Measurements from ENCODE around the gene FABP1. TPM values are rescaled to one million over a fixed set of nuclear protein-coding genes. Genes with fewer than 3 reads are reported as not detected.
A peak's percentile ranks its signal among the peaks of the same experiment; 100 is the strongest.

FABP1 gene
- total RNA-seq, 6 donors from 2014 or later: 0.67 to 1.0 TPM; not detected in 4

GRCh38 chr2:88092773-88093172, 35.1 kb downstream of the FABP1 start:
- no peak for TF ChIP-seq CTCF (IDR thresholded peaks at IDR 0.05)
- no peak for TF ChIP-seq POLR2A (IDR thresholded peaks at IDR 0.05)
- no peak for TF ChIP-seq POLR2AphosphoS5 (IDR thresholded peaks at IDR 0.05)
- no peak for TF ChIP-seq EP300 (IDR thresholded peaks at IDR 0.05)
- H3K27ac ChIP-seq: no peak overlapping the region
- H3K27me3 ChIP-seq: no peaks in the 10 kb centered on the region
- H3K4me3 ChIP-seq: no peak overlapping the region
- no peaks in the 10 kb centered on the region for H3K9me3 ChIP-seq
- no peaks in the 10 kb centered on the region for H3K36me3 ChIP-seq
- DNase-seq (no peak), ATAC-seq (ENCODE audit: low FRiP score in 2 of 2) (no peak)
- H3K4me1 ChIP-seq: no peaks in the 10 kb centered on the region

- TF ChIP-seq POLR2A (IDR thresholded peaks at IDR 0.05) (no peak), EP300 (IDR thresholded peaks at IDR 0.05) (no peak), CTCF (IDR thresholded peaks at IDR 0.05) (no peak), POLR2AphosphoS5 (IDR thresholded peaks at IDR 0.05) (no peak)
- no peak for ATAC-seq (ENCODE audit: low FRiP score in 2 of 2)
- no peaks in the 10 kb centered on the region for H3K9me3 ChIP-seq
- no peaks in the 10 kb centered on the region for H3K4me1 ChIP-seq
- H3K27ac ChIP-seq: no peak overlapping the region
- DNase-seq: no peak
- no peaks in the 10 kb centered on the region for H3K36me3 ChIP-seq
- H3K4me3 ChIP-seq: no peak overlapping the region
- no peaks in the 10 kb centered on the region for H3K27me3 ChIP-seq
- WGBS, 2 donors: 35 to 73% methylated on average over 3 of the region's 3 CpGs
Observed at GRCh38 chr2:88091943-88092342, 35.9 kb downstream of the FABP1 start.

GRCh38 chr2:88090446-88091283, 37.2 kb downstream of the FABP1 start:
- H3K4me3 ChIP-seq: no peak overlapping the region
- TF ChIP-seq EP300 (IDR thresholded peaks at IDR 0.05) (no peak), CTCF (IDR thresholded peaks at IDR 0.05) (no peak), POLR2AphosphoS5 (IDR thresholded peaks at IDR 0.05) (no peak), POLR2A (IDR thresholded peaks at IDR 0.05) (no peak)
- WGBS, 2 donors: 73 to 79% methylated on average over 8 of the region's 8 CpGs
- no peaks in the 10 kb centered on the region for H3K27me3 ChIP-seq
- no peaks in the 10 kb centered on the region for H3K4me1 ChIP-seq
- no peak overlapping the region for H3K27ac ChIP-seq
- DNase-seq: no peak
- H3K36me3 ChIP-seq: no peaks in the 10 kb centered on the region
- ATAC-seq (ENCODE audit: low FRiP score in 2 of 2): no peak
- H3K9me3 ChIP-seq: no peaks in the 10 kb centered on the region

- Histone ChIP-seq H3K27ac (no peak overlapping the region), H3K9me3 (no peaks in the 10 kb centered on the region), H3K4me1 (no peaks in the 10 kb centered on the region), H3K27me3 (no peaks in the 10 kb centered on the region), H3K36me3 (no peaks in the 10 kb centered on the region), H3K4me3 (no peak overlapping the region)
- 91 to 95% methylated on average over 2 of the region's 2 CpGs for WGBS, 2 donors
- DNase-seq (no peak), ATAC-seq (ENCODE audit: low FRiP score in 2 of 2) (no peak)
- TF ChIP-seq EP300 (IDR thresholded peaks at IDR 0.05): no peak
- TF ChIP-seq POLR2A (IDR thresholded peaks at IDR 0.05): no peak
- TF ChIP-seq CTCF (IDR thresholded peaks at IDR 0.05): no peak
- TF ChIP-seq POLR2AphosphoS5 (IDR thresholded peaks at IDR 0.05): no peak
Observed at GRCh38 chr2:88088999-88089398, 38.9 kb downstream of the FABP1 start.

- WGBS, 2 donors: 87 to 95% methylated on average over 16 of the region's 17 CpGs
- ATAC-seq (ENCODE audit: low FRiP score in 2 of 2): no peak
- no peak overlapping the region for H3K4me3 ChIP-seq
Observed at GRCh38 chr2:88087763-88088162, 40.1 kb downstream of the FABP1 start.

More at GRCh38 chr2:88087763-88088162, 40.1 kb downstream of the FABP1 start:
- H3K36me3 ChIP-seq: no peaks in the 10 kb centered on the region
- H3K27ac ChIP-seq: no peak overlapping the region
- TF ChIP-seq EP300 (IDR thresholded peaks at IDR 0.05) (no peak), CTCF (IDR thresholded peaks at IDR 0.05) (no peak), POLR2AphosphoS5 (IDR thresholded peaks at IDR 0.05) (no peak), POLR2A (IDR thresholded peaks at IDR 0.05) (no peak)
- no peaks in the 10 kb centered on the region for H3K4me1 ChIP-seq
- H3K27me3 ChIP-seq: no peaks in the 10 kb centered on the region
- H3K9me3 ChIP-seq: no peaks in the 10 kb centered on the region
- DNase-seq: peak in 1 of 2 donors; percentile 25

Measured in upper lobe of left lung (tissue), 6 donors.